ENCODE data around the gene STK17A. TPM values are rescaled to one million over a fixed set of nuclear protein-coding genes. Genes with fewer than 3 reads are reported as not detected.
A peak's percentile ranks its signal among the peaks of the same experiment; 100 is the strongest.

STK17A gene
- total RNA-seq, 2 donors from 2014 or later = 16.0 to 30.6 TPM

DNA sequence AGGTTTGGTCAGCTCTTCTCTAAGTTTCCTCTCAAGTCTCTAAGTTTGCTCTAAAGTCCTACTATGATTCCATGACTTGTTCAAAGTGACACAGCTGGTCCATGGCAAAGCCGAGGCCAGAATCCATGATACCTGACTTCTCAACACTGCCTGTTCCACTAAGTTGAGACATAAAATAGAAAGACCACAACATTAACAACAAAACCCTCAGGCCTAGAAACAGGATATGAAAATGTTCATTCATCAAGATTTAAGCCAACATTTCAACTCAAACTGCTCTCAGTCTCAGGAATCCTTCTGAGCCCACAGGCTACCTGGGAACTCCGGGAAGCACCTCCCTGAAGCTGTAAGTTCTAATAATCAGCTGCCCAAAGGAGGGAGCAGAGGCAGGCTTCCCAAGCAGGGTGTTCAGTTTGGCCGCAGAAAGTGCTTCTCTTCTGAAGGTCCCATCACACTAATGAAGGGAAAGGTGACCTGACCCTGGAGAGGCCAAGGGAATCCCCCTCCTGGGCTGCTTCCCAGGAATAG, 62.9 kb downstream of the STK17A start:
- Histone ChIP-seq H3K27me3 (no peaks in the 10 kb centered on the region), H3K27ac (peak overlapping the region; percentile 85), H3K4me3 (no peak overlapping the region), H3K9me3 (no peaks in the 10 kb centered on the region), H3K36me3 (no peaks in the 10 kb centered on the region), H3K9ac (ENCODE audit: low read depth in 2 of 2, low read length in 2 of 2) (no peak overlapping the region), H3K4me1 (peaks cover 5% of the 10 kb centered on the region)
- TF ChIP-seq, protein P1, sequence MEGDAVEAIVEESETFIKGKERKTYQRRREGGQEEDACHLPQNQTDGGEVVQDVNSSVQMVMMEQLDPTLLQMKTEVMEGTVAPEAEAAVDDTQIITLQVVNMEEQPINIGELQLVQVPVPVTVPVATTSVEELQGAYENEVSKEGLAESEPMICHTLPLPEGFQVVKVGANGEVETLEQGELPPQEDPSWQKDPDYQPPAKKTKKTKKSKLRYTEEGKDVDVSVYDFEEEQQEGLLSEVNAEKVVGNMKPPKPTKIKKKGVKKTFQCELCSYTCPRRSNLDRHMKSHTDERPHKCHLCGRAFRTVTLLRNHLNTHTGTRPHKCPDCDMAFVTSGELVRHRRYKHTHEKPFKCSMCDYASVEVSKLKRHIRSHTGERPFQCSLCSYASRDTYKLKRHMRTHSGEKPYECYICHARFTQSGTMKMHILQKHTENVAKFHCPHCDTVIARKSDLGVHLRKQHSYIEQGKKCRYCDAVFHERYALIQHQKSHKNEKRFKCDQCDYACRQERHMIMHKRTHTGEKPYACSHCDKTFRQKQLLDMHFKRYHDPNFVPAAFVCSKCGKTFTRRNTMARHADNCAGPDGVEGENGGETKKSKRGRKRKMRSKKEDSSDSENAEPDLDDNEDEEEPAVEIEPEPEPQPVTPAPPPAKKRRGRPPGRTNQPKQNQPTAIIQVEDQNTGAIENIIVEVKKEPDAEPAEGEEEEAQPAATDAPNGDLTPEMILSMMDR (IDR thresholded peaks at IDR 0.05) = no peak
- DNase-seq = no peak
- intact Hi-C loops (cut with DNase I) = no loop called here

DNA sequence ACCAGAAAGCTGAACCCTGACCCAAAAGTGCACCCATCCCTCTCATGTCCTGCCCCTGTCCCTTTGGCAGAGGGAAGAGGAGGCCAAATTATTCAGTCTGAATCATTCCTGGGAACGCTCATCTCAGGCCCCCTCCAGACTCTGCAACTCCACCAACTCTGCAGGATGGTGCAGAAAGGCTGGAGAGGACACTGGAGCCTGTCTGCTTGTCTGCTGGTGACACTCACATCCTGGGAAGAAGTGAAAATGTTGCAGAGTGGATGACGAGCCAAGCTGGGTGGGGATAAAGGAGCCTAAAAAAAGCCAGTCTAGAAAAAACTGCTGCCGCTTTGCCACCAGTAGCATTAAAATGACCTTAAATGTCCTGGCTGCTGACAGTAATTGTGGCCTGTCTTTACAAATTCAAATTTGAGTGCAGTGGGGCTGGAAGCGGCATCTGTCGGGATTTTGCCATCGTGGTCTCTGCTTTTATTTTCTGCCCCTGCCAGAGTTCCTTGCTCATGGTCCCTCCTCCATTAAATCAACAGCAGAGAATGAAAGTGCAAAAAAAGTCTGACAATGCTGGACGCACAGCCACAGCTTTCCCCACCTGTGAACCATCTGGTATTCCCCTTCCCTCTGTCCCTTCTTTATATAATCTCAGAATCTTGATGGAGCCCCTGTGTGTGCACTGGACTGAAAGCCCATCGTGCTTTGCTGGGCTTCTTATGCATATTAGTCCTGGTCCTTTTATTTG, 63.9 kb downstream of the STK17A start:
- Histone ChIP-seq H3K9me3 (no peaks in the 10 kb centered on the region), H3K4me3 (no peak overlapping the region), H3K27me3 (no peaks in the 10 kb centered on the region), H3K9ac (ENCODE audit: low read depth in 2 of 2, low read length in 2 of 2) (peak overlapping the region in 1 of 2 donors; percentile 19), H3K4me1 (peaks cover 5% of the 10 kb centered on the region), H3K27ac (peak overlapping the region; percentile 85), H3K36me3 (no peaks in the 10 kb centered on the region)
- TF ChIP-seq, protein P1 (IDR thresholded peaks at IDR 0.05) = no peak
- intact Hi-C loops (cut with DNase I) = no loop called here
- no peak for DNase-seq

DNA sequence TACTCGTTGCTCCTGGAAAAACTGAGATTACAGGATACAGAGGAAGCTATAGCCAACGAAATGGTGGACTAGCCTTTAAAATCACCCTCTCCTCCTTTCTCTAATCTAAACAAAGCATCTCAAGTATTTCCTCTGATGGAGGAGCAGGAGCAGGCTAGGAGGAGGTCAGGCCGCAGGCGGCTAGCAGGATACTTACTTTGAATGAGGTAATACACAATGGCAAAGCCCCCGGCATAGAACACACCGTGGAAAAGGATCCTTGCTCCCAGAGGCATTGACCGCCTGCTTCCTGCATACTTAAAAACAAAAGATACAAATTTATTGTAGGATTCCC, 64.4 kb downstream of the STK17A start:
- TF ChIP-seq, protein P1 (IDR thresholded peaks at IDR 0.05) = no peak
- H3K4me3 ChIP-seq = no peak overlapping the region
- no peak for DNase-seq
- H3K36me3 ChIP-seq = no peaks in the 10 kb centered on the region
- peaks cover 5% of the 10 kb centered on the region for H3K4me1 ChIP-seq
- peak overlapping the region; percentile 85 for H3K27ac ChIP-seq
- H3K27me3 ChIP-seq = no peaks in the 10 kb centered on the region
- intact Hi-C loops (cut with DNase I) = no loop called here
- H3K9ac ChIP-seq (ENCODE audit: low read depth in 2 of 2, low read length in 2 of 2) = peak overlapping the region in 1 of 2 donors; percentile 19
- H3K9me3 ChIP-seq = no peaks in the 10 kb centered on the region

DNA sequence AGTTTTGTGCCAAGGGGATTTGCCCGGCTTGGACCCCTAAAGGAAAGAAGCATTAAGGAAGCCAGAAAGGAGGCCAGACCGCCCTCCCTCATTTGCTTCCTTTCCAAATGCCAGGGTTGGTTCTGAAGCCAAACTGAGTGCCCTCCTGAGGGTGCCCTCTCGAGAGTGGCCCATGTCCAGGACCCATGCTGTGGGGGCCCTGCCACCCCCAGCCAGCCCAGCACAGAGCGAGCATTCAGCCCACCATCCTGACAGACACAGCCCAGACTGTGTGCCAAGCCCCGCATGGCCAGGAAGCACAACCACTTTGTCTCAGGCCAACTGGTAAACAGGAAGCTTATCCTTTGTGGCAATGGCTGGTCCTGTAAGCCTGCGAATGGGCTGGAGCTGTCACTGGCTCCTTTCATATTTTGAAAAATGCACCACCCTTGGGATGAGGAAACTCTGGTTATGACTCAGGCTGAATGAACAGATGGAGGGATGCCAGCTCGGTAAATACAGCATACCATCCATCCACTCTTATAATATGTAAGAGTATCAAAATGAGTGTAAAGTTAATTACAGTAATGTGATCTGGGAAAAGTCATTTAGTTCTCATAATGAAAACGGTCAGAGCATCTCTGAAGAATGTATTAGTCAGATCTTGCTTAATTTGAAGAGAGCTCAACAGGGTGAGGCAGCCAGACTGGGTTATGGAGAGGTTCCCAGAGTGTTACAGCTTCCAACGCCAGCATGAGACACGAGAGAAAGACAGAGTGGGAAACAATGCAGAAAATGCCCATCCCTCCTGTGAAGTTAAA, 65.0 kb downstream of the STK17A start:
- H3K4me1 ChIP-seq = peaks cover 5% of the 10 kb centered on the region
- H3K4me3 ChIP-seq = no peak overlapping the region
- H3K36me3 ChIP-seq = no peaks in the 10 kb centered on the region
- peak overlapping the region; percentile 43 to 61 for H3K9ac ChIP-seq (ENCODE audit: low read depth in 2 of 2, low read length in 2 of 2)
- no peaks in the 10 kb centered on the region for H3K9me3 ChIP-seq
- peak overlapping the region; percentile 85 for H3K27ac ChIP-seq
- intact Hi-C loops (cut with DNase I) = no loop called here
- H3K27me3 ChIP-seq = no peaks in the 10 kb centered on the region
- DNase-seq = peak; percentile 66
- TF ChIP-seq, protein P1 (IDR thresholded peaks at IDR 0.05) = no peak

DNA sequence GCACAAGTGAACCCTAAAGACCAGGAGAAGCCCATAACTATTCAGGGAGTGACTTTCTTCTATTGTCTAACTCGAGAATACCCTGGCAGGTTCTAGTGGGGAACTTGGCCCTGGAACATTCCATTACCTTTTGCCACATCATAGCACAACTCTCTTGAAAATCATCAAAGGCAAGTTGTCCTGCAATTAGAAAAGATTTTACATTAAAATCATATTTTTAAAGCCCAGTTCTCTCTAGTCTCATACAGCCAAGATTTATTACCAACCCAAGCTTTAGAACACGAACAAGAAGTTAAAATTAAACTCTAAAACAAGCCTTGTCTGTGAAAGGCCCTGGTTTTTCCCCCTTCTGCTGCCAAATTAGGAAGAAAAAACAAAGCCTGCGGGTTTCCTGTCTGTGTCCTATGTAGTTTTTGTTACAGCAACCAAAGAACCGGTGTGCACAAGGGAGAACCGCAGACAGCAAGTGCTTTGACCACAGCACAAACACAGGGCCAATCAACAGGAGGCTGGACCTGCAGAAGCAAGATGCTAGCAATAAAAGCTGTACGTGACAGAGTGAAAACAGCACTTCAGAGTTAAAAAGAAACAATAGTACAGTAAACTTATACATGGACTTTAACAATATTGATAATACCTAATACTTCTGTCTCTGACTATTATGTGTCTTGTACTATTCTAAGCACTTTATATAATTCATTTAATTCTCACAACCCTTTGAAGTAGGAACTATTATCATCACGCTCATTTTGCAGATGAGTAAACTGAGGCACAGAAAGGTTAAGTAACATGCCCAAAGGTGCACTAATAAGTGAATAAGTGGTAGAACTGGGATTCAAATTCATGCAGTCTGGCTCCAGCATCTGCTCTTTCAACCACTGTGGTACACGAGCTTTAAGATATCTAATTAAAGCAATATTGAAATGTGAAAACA, 65.8 kb downstream of the STK17A start:
- peaks cover 5% of the 10 kb centered on the region for H3K4me1 ChIP-seq
- peak overlapping the region in 1 of 2 donors; percentile 43 for H3K9ac ChIP-seq (ENCODE audit: low read depth in 2 of 2, low read length in 2 of 2)

More for the DNA sequence above, 65.8 kb downstream of the STK17A start:
- Histone ChIP-seq H3K9me3 (no peaks in the 10 kb centered on the region), H3K4me3 (no peak overlapping the region), H3K27me3 (no peaks in the 10 kb centered on the region), H3K27ac (peak overlapping the region; percentile 85), H3K36me3 (no peaks in the 10 kb centered on the region)
- DNase-seq = peak; percentile 48
- intact Hi-C loops (cut with DNase I) = no loop called here
- TF ChIP-seq, protein P1 (IDR thresholded peaks at IDR 0.05) = no peak

All from colonic mucosa (tissue), 4 donors.